Measurements from ENCODE around the gene CARD19. TPM values are rescaled to one million over a fixed set of nuclear protein-coding genes. Genes with fewer than 3 reads are reported as not detected.
A peak's percentile ranks its signal among the peaks of the same experiment; 100 is the strongest.

Gene CARD19
- total RNA-seq, 1 donor from 2014 or later = 15.6 TPM

DNA sequence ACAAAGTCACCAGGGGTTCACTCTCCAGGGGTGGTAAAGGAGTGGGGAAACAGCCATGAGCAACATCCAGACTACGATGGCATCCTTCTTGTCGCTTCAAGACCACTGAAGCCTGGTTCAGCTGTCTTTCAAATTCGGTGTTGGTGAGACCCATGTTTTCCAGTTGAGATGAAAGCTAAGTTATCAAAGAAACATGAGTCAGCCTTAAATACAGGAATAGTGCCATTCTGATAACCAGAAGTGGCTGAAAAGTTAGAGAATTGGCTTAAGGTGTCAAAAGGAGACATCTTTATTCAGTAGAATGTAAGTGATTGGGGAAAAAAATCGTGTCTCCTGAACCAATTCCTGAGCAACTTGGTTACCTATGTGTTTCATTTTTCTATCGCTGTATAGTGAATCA is 7.0 kb upstream of the CARD19 start:
- Mint-ChIP-seq H3K27me3 (no peaks in the 10 kb centered on the region), H3K9me3 (peaks cover 4% of the 10 kb centered on the region), H3K27ac (peak overlapping the region; percentile 19), H3K36me3 (ENCODE audit: low read depth) (peaks cover 34% of the 10 kb centered on the region), H3K4me3 (no peak overlapping the region), H3K4me1 (peaks cover 47% of the 10 kb centered on the region)
- TF ChIP-seq CTCF (IDR thresholded peaks at IDR 0.05) = no peak
- POLR2A ChIA-PET = no interaction called here
- DNase-seq = no peak
- intact Hi-C loops (cut with micrococcal nuclease) = no loop called here
- ATAC-seq (ENCODE audit: low read depth) = no peak
- CTCF ChIA-PET = no interaction called here

GRCh38 chr9:93089481-93089991 is 6.5 kb upstream of the CARD19 start:
- peaks cover 4% of the 10 kb centered on the region for H3K9me3 Mint-ChIP-seq
- H3K27me3 Mint-ChIP-seq = no peaks in the 10 kb centered on the region
- ChIA-PET CTCF (no interaction called here), POLR2A (interaction anchor here (0.6 kb wide), 1 partner anchor 97 kb away, joined by 3 read pairs; no protein-coding TSS in a partner anchor)
- intact Hi-C loops (cut with micrococcal nuclease) = no loop called here
- DNase-seq (no peak), ATAC-seq (ENCODE audit: low read depth) (no peak)
- H3K4me3 Mint-ChIP-seq = no peak overlapping the region
- no peak overlapping the region for H3K27ac Mint-ChIP-seq
- no peak for TF ChIP-seq CTCF (IDR thresholded peaks at IDR 0.05)
- peaks cover 33% of the 10 kb centered on the region for H3K36me3 Mint-ChIP-seq (ENCODE audit: low read depth)
- H3K4me1 Mint-ChIP-seq = peaks cover 53% of the 10 kb centered on the region

DNA sequence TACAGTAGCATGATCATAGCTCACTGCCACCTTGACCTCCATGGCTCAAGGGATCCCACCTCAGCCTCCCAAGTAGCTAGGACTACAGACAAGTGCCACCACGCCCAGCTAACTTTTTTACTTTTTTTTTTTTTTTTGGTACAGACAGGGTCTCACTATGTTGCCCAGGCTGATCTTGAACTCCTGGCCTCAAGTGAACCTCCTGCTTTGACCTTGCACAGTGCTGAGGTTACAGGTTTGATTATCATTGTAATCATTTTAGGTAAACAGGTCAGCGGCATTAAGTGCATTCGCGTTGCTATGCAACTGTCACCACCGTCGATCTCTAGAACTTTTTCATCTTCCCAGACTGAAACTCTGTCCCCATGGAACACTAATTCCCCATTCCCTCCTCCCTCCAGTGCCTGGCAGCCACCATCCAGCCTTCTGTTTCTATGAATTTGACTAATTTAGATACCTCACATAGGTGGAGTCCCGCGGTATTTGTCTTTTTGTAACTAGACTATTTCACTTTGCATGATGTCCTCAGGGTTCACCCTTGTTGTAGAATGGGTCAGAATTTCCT is 5.8 kb upstream of the CARD19 start:
- peak overlapping the region; percentile 50 for H3K27ac Mint-ChIP-seq
- DNase-seq = peak; percentile 4
- ATAC-seq (ENCODE audit: low read depth) = no peak
- peaks cover 4% of the 10 kb centered on the region for H3K9me3 Mint-ChIP-seq
- H3K27me3 Mint-ChIP-seq = no peaks in the 10 kb centered on the region
- no peak for TF ChIP-seq CTCF (IDR thresholded peaks at IDR 0.05)
- peaks cover 59% of the 10 kb centered on the region for H3K4me1 Mint-ChIP-seq
- ChIA-PET POLR2A (interaction anchor here (0.6 kb wide), 1 partner anchor 98 kb away, joined by 3 read pairs; no protein-coding TSS in a partner anchor), CTCF (no interaction called here)
- intact Hi-C loops (cut with micrococcal nuclease) = loop anchor here (10.0 kb wide), 1 partner anchor 365 kb away; the partner anchor contains the start of genes FAM120A and FAM120AOS
- peaks cover 29% of the 10 kb centered on the region for H3K36me3 Mint-ChIP-seq (ENCODE audit: low read depth)
- no peak overlapping the region for H3K4me3 Mint-ChIP-seq

DNA sequence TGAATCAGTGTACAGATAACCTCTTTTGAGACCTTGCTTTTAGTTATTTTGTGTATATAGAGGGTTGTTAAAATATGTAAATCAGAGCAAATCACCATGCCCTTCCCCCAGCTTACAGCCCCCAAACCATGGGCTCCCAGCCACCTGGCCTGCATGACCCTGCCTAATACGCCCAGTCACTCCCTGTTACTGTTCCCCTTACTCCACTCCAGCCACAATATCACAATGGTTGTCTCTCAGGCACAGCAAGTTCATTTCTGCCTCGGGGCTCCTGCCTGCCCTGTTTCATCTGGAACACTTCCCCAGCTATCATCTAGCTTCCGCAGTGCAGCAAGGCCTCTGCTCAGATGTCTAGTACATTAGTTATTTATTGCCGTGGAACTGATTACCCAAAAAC is 5.0 kb upstream of the CARD19 start:
- POLR2A ChIA-PET = interaction anchor here (0.5 to 1.3 kb wide), 3 partner anchors 27 to 868 kb away, joined by 4 to 6 read pairs (median 4); no protein-coding TSS in a partner anchor
- H3K4me3 Mint-ChIP-seq = peak overlapping the region; percentile 24
- ATAC-seq (ENCODE audit: low read depth) = no peak
- H3K36me3 Mint-ChIP-seq (ENCODE audit: low read depth) = peaks cover 21% of the 10 kb centered on the region
- no peaks in the 10 kb centered on the region for H3K27me3 Mint-ChIP-seq
- H3K27ac Mint-ChIP-seq = peak overlapping the region; percentile 68
- DNase-seq = no peak
- intact Hi-C loops (cut with micrococcal nuclease) = loop anchor here (10.0 kb wide), 1 partner anchor 364 kb away; the partner anchor contains the start of genes FAM120A and FAM120AOS
- CTCF ChIA-PET = interaction anchor here (1.1 kb wide), 1 partner anchor 87 kb away, joined by 3 read pairs; no protein-coding TSS in a partner anchor
- H3K9me3 Mint-ChIP-seq = peaks cover 4% of the 10 kb centered on the region
- TF ChIP-seq CTCF (IDR thresholded peaks at IDR 0.05) = no peak
- H3K4me1 Mint-ChIP-seq = peaks cover 59% of the 10 kb centered on the region

DNA sequence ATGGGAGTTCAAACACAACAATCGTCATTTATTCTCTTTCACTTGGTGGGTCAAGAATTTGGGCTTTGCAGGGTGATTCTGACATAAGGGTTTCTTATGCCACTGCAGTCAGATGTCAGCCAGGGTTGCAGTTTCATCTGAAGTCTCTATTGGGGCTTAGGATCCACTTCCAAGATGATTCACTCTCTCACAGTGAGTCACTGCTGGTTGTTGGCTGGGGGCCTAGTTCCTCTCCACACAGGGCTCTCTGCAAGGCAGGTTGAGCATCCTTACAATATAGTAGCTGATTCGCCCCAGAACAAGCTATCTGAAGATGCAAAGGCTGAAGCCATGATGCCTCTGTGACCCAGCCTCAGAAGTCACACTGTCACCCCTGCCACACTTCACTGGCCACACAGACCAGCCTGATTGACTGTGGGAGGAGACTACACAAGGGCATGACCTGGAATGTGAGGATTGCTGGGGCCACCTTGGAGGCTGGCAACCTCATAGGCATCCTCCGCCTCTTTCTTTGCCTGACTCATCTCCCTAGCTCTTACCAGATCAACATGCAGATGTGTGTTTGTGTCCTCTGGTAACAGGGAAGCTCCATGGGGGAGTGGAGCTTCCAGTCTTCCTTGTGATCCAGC is 4.5 kb upstream of the CARD19 start:
- peak overlapping the region; percentile 72 for H3K27ac Mint-ChIP-seq
- peaks cover 4% of the 10 kb centered on the region for H3K9me3 Mint-ChIP-seq
- TF ChIP-seq CTCF (IDR thresholded peaks at IDR 0.05) = no peak
- DNase-seq (peak; percentile 14), ATAC-seq (ENCODE audit: low read depth) (no peak)
- ChIA-PET CTCF (interaction anchor here (1.1 kb wide), 1 partner anchor 88 kb away, joined by 3 read pairs; no protein-coding TSS in a partner anchor), POLR2A (interaction anchor here (0.5 to 1.3 kb wide), 5 partner anchors 25 to 868 kb away, joined by 3 to 6 read pairs (median 4); no protein-coding TSS in a partner anchor)
- H3K36me3 Mint-ChIP-seq (ENCODE audit: low read depth) = peaks cover 19% of the 10 kb centered on the region
- intact Hi-C loops (cut with micrococcal nuclease) = loop anchor here (10.0 kb wide), 1 partner anchor 363 kb away; the partner anchor contains the start of genes FAM120A and FAM120AOS
- no peak overlapping the region for H3K4me3 Mint-ChIP-seq
- peaks cover 61% of the 10 kb centered on the region for H3K4me1 Mint-ChIP-seq
- no peaks in the 10 kb centered on the region for H3K27me3 Mint-ChIP-seq
